Liver (tissue), 9 donors: ENCODE results near the gene DNAJC11. TPM values are rescaled to one million over a fixed set of nuclear protein-coding genes. Genes with fewer than 3 reads are reported as not detected.

Source experiments
- DNase-seq: peaks from one replicate; pipeline ENCODE4 v3.0.0-alpha.2; 2017; ENCODE audit warnings: low spot score
- H3K27ac ChIP-seq, 2 donors: one replicate each; pipeline ENCODE4 v1.7.0; 2013; ENCODE audit warnings: inconsistent platforms in 2 of 2, low read length in 2 of 2, control low read depth in 1 of 2, low read depth in 1 of 2, mild to moderate bottlenecking in 1 of 2
- H3K27me3 ChIP-seq, 4 donors: one replicate each; pipeline versions ENCODE4 v1.6.1 to v1.7.0; 2013; ENCODE audit warnings: low read length in 3 of 4, inconsistent platforms in 1 of 4, mild to moderate bottlenecking in 1 of 4, moderate library complexity in 1 of 4; ENCODE audit not compliant: control insufficient read depth in 4 of 4, insufficient read depth in 4 of 4
- H3K36me3 ChIP-seq, 4 donors: one replicate each; pipeline versions ENCODE4 v1.6.1 to v1.7.0; 2013; ENCODE audit warnings: low read length in 3 of 4, mild to moderate bottlenecking in 3 of 4, low read depth in 1 of 4, moderate library complexity in 1 of 4; ENCODE audit not compliant: control insufficient read depth in 4 of 4, insufficient read depth in 3 of 4
- H3K4me1 ChIP-seq, 4 donors: one replicate each; pipeline versions ENCODE4 v1.6.1 to v1.7.0; 2013; ENCODE audit warnings: low read length in 3 of 4, mild to moderate bottlenecking in 3 of 4, moderate library complexity in 1 of 4; ENCODE audit not compliant: control insufficient read depth in 4 of 4, insufficient read depth in 4 of 4
- H3K4me3 ChIP-seq, 3 donors: one replicate each; pipeline versions ENCODE4 v1.6.1 to v1.7.0; 2013; ENCODE audit warnings: low read length in 3 of 3, control low read depth in 1 of 3, low read depth in 1 of 3, mild to moderate bottlenecking in 1 of 3
- H3K9ac ChIP-seq, 2 donors: one replicate each; pipeline ENCODE4 v1.7.0; 2013; ENCODE audit warnings: low read length in 2 of 2, mild to moderate bottlenecking in 2 of 2, moderate library complexity in 2 of 2, control low read depth in 1 of 2, low read depth in 1 of 2
- H3K9me3 ChIP-seq, 4 donors: one replicate each; pipeline versions ENCODE4 v1.6.1 to v1.7.0; 2013; ENCODE audit warnings: low read length in 3 of 4; ENCODE audit not compliant: control insufficient read depth in 4 of 4
- EGR1 ChIP-seq, 2 donors: IDR thresholded peaks; 2 replicates each; pipeline ENCODE4 v1.6.1; 2016 to 2018; ENCODE audit warnings: antibody characterized with exemption in 2 of 2, low read depth in 2 of 2
- FOXA1 ChIP-seq: IDR thresholded peaks from 2 replicates; pipeline ENCODE4 v1.6.1; 2016; ENCODE audit warnings: antibody characterized with exemption
- FOXA2 ChIP-seq: IDR thresholded peaks from 2 replicates; pipeline ENCODE4 v1.6.1; 2016; ENCODE audit warnings: antibody characterized with exemption
- GABPA ChIP-seq, 2 donors: IDR thresholded peaks in 1 of 2; conservative IDR thresholded peaks in 1 of 2; 2 replicates each; pipeline ENCODE4 v1.6.1; 2016; ENCODE audit warnings: antibody characterized with exemption in 2 of 2, mild to moderate bottlenecking in 1 of 2, moderate library complexity in 1 of 2
- HNF4A ChIP-seq, 2 donors: conservative IDR thresholded peaks; 2 replicates each; pipeline ENCODE4 v1.6.1; 2016; ENCODE audit warnings: antibody characterized with exemption in 2 of 2, mild to moderate bottlenecking in 2 of 2
- HNF4G ChIP-seq: IDR thresholded peaks from 2 replicates; pipeline ENCODE4 v1.6.1; 2016; ENCODE audit warnings: antibody characterized with exemption
- JUND ChIP-seq, 2 donors: IDR thresholded peaks; 2 replicates each; pipeline ENCODE4 v1.6.1; 2016; ENCODE audit warnings: antibody characterized with exemption in 2 of 2
- NR2F2 ChIP-seq: IDR thresholded peaks from 2 replicates; pipeline ENCODE4 v1.6.1; 2016; ENCODE audit warnings: antibody characterized with exemption
- RAD21 ChIP-seq, 2 donors: IDR thresholded peaks; 2 replicates each; pipeline ENCODE4 v1.6.1; 2016; ENCODE audit warnings: antibody characterized with exemption in 2 of 2, mild to moderate bottlenecking in 2 of 2
- SP1 ChIP-seq: IDR thresholded peaks from 2 replicates; pipeline ENCODE4 v1.6.1; 2018; ENCODE audit warnings: antibody characterized with exemption, mild to moderate bottlenecking
- TAF1 ChIP-seq: conservative IDR thresholded peaks from 2 replicates; pipeline ENCODE4 v1.6.1; 2016; ENCODE audit warnings: antibody characterized with exemption, mild to moderate bottlenecking
- YY1 ChIP-seq: IDR thresholded peaks from 2 replicates; pipeline ENCODE4 v1.6.1; 2016; ENCODE audit warnings: antibody characterized with exemption, mild to moderate bottlenecking
- WGBS: extraction: QIAGEN DNeasy Blood & Tissue Kit; methylation state at CpG from one replicate; pipeline ENCODE4 v1.1.7; 2013; 5-methylcytosine and 5-hydroxymethylcytosine counted together
- polyA plus RNA-seq, 2 donors: library from polyadenylated mRNA; stranded (reverse) in 1 of 2; unstranded in 1 of 2; fragments of 200-250 nt in 1 of 2; fragments of >200 nt in 1 of 2; fragmentation: Nextera tagmentation in 1 of 2; extraction: Ambion mirVana in 1 of 2; gene quantifications; one replicate each; pipeline versions ENCODE4 v1.2.1 to v1.2.3, GENCODE V29; 2013 to 2015
- total RNA-seq, 2 donors: library from RNA; depleted of rRNA; stranded (reverse); fragments of >200 nt; gene quantifications; one replicate each; pipeline ENCODE4 v1.2.3, GENCODE V29; 2014
- TF ChIP-seq, protein P1 (sequence below): IDR thresholded peaks from 2 replicates; pipeline ENCODE4 v1.6.1; 2016; ENCODE audit warnings: antibody characterized with exemption
- TF ChIP-seq, protein P2 (sequence below): IDR thresholded peaks from 2 replicates; pipeline ENCODE4 v1.6.1; 2016; ENCODE audit warnings: antibody characterized with exemption, mild to moderate bottlenecking
- TF ChIP-seq, protein P3 (sequence below): fragments of 150-350 bp; IDR thresholded peaks from 2 replicates; pipeline ENCODE4 v1.5.1; 2017; ENCODE audit warnings: improper control_type of control experiment, low read depth, low read length; ENCODE audit not compliant: missing input control
- TF ChIP-seq, protein P4 (sequence below): IDR thresholded peaks from 2 replicates; pipeline ENCODE4 v1.6.1; 2016; ENCODE audit warnings: antibody characterized with exemption
- donor health status: healthy.
- donor health status: healthy.
- donor health status: healthy.
- donor health status: healthy.
- donor health status: healthy.

Gene DNAJC11
- total and polyA plus RNA-seq, 4 donors = 16.5 to 36.1 (median 23.8) TPM

DNA sequence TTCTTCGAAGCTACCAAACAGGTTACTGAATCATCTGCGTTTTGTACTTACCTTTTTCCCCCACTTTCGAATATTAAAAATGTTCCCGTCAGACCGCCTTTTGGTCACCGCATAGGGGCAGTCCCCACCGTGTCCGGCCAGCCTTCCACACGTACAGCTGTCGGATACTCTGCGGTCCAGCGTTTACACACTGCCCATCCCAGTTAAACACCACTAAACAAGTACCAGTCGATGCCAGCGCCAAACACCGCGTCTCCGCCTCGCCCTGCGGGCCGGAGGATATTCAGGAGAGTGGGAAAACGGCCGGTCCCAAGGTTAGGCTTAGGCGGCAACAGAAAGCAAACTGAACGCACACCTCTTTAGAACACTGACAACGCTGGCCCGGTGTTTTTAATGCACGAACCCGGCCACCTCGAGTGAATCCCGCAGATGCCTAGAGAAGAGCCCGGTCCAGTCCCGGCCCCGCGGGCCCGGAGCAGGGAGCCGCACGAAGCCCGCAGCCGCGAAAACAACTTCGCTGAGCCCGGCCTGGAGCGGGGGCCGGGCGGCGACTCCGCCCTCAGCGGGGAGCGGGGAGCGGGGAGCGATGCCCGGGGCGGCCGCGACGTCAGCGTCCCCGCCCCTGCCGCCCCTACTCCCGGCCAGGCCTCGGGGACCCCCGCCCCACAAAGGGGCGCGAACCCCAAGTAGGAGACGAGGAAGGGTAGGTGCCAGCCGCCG lies 88.8 kb downstream of the DNAJC11 start:
- Histone ChIP-seq H3K4me3 (peak overlapping the region; percentile 55 to 97 (median 78)), H3K27ac (peak overlapping the region; percentile 95 to 97), H3K9me3 (no peaks in the 10 kb centered on the region), H3K36me3 (peaks cover 0 to 1% (median 0%) of the 10 kb centered on the region in 4 donors), H3K4me1 (peaks cover 4 to 11% (median 8%) of the 10 kb centered on the region in 4 donors), H3K9ac (peak overlapping the region; percentile 44 to 95), H3K27me3 (no peaks in the 10 kb centered on the region)
- TF ChIP-seq HNF4G (no peak), GABPA (IDR thresholded peaks at IDR 0.05 in 1 of 2, conservative IDR thresholded peaks at IDR 0.05 in 1 of 2) (no peak), FOXA2 (no peak), YY1 (peak; percentile 19), TAF1 (peak; percentile 39), SP1 (peak; percentile 27), RAD21 (IDR thresholded peaks at IDR 0.05) (peak in 1 of 2 donors; percentile 36), NR2F2 (no peak), EGR1 (IDR thresholded peaks at IDR 0.05; ENCODE audit: low read depth in 2 of 2) (no peak), HNF4A (conservative IDR thresholded peaks at IDR 0.05) (no peak)
- TF ChIP-seq, protein P1, sequence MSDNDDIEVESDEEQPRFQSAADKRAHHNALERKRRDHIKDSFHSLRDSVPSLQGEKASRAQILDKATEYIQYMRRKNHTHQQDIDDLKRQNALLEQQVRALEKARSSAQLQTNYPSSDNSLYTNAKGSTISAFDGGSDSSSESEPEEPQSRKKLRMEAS = no peak
- TF ChIP-seq, protein P2, sequence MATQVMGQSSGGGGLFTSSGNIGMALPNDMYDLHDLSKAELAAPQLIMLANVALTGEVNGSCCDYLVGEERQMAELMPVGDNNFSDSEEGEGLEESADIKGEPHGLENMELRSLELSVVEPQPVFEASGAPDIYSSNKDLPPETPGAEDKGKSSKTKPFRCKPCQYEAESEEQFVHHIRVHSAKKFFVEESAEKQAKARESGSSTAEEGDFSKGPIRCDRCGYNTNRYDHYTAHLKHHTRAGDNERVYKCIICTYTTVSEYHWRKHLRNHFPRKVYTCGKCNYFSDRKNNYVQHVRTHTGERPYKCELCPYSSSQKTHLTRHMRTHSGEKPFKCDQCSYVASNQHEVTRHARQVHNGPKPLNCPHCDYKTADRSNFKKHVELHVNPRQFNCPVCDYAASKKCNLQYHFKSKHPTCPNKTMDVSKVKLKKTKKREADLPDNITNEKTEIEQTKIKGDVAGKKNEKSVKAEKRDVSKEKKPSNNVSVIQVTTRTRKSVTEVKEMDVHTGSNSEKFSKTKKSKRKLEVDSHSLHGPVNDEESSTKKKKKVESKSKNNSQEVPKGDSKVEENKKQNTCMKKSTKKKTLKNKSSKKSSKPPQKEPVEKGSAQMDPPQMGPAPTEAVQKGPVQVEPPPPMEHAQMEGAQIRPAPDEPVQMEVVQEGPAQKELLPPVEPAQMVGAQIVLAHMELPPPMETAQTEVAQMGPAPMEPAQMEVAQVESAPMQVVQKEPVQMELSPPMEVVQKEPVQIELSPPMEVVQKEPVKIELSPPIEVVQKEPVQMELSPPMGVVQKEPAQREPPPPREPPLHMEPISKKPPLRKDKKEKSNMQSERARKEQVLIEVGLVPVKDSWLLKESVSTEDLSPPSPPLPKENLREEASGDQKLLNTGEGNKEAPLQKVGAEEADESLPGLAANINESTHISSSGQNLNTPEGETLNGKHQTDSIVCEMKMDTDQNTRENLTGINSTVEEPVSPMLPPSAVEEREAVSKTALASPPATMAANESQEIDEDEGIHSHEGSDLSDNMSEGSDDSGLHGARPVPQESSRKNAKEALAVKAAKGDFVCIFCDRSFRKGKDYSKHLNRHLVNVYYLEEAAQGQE = peak; percentile 9
- DNase-seq = no peak
- WGBS = under 1% methylated on average over 67 of the region's 67 CpGs

DNA sequence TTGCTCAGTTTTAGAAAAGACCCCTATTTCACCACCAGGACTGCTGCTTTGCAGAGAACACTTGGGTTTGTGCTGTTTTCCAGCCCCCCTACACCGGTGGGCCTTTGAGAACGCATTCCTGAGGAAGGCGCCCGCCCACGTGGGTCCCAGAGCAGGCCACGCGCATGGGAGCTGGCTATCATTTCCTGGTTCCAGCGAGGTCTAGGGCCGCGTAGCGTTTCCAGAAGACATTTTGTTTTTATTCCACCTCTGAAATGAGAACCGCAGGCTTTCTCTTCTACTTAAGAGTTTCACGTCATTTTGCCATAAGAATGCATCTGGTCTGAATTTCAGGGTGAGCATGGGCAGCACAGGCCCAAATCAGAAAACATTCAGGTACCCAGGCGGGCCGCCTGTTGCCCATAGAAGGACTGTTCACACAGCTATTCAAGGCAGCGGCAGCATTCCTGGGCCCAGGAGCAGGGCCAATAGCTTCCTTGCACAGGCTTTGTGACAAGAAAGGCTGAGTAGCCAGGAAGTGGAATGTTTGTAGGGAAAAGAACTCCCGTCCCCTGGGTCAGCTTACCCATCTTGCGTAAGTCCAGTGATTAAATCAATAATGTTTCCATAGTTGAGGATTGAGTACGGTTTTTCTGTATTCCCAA lies 97.6 kb downstream of the DNAJC11 start:
- H3K9ac ChIP-seq = peak overlapping the region; percentile 99
- DNase-seq = peak; percentile 59
- H3K9me3 ChIP-seq = no peaks in the 10 kb centered on the region
- 16% methylated on average over 19 of the region's 19 CpGs for WGBS
- peaks cover 10 to 40% (median 31%) of the 10 kb centered on the region in 4 donors for H3K4me1 ChIP-seq
- H3K27ac ChIP-seq = peak overlapping the region; percentile 98 to 100
- H3K27me3 ChIP-seq = no peaks in the 10 kb centered on the region
- H3K36me3 ChIP-seq = peaks cover 0 to 1% (median under 1%) of the 10 kb centered on the region in 4 donors
- peak overlapping the region; percentile 62 to 73 (median 73) for H3K4me3 ChIP-seq
- TF ChIP-seq, protein P3, sequence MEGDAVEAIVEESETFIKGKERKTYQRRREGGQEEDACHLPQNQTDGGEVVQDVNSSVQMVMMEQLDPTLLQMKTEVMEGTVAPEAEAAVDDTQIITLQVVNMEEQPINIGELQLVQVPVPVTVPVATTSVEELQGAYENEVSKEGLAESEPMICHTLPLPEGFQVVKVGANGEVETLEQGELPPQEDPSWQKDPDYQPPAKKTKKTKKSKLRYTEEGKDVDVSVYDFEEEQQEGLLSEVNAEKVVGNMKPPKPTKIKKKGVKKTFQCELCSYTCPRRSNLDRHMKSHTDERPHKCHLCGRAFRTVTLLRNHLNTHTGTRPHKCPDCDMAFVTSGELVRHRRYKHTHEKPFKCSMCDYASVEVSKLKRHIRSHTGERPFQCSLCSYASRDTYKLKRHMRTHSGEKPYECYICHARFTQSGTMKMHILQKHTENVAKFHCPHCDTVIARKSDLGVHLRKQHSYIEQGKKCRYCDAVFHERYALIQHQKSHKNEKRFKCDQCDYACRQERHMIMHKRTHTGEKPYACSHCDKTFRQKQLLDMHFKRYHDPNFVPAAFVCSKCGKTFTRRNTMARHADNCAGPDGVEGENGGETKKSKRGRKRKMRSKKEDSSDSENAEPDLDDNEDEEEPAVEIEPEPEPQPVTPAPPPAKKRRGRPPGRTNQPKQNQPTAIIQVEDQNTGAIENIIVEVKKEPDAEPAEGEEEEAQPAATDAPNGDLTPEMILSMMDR = peak; percentile 2
- peak; percentile 94 to 95 for TF ChIP-seq HNF4A (conservative IDR thresholded peaks at IDR 0.05)
- TF ChIP-seq RAD21 (IDR thresholded peaks at IDR 0.05) = peak in 1 of 2 donors; percentile 44
- TF ChIP-seq, protein P4, sequence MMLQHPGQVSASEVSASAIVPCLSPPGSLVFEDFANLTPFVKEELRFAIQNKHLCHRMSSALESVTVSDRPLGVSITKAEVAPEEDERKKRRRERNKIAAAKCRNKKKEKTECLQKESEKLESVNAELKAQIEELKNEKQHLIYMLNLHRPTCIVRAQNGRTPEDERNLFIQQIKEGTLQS = peak; percentile 65
- TF ChIP-seq FOXA2 = no peak
- TF ChIP-seq, protein P1 = peak; percentile 75
- TF ChIP-seq, protein P2 = peak; percentile 71
- TF ChIP-seq JUND (IDR thresholded peaks at IDR 0.05) = peak; percentile 41 to 57
- peak; percentile 94 for TF ChIP-seq SP1
- peak; percentile 94 for TF ChIP-seq TAF1
- TF ChIP-seq FOXA1 = no peak
- TF ChIP-seq GABPA (IDR thresholded peaks at IDR 0.05 in 1 of 2, conservative IDR thresholded peaks at IDR 0.05 in 1 of 2) = peak in 1 of 2 donors; percentile 66
- TF ChIP-seq YY1 = peak; percentile 95
- TF ChIP-seq EGR1 (IDR thresholded peaks at IDR 0.05; ENCODE audit: low read depth in 2 of 2) = peak in 1 of 2 donors; percentile 82
- no peak for TF ChIP-seq NR2F2
